HepG2 (cell line): Measurements from ENCODE around the gene IL22RA1. TPM values are rescaled to one million over a fixed set of nuclear protein-coding genes. Genes with fewer than 3 reads are reported as not detected.

Experiments
- ATAC-seq: fragments of 200-7000 bp; cut with Tn5 transposase; 3 replicates; pipeline ENCODE4 v1.9.1; 2020; ENCODE audit warnings: mild to moderate bottlenecking, moderate library complexity
- BruUV-seq: library from RNA; stranded (reverse); fragments of 400-500 nt; replicated peaks from 2 replicates; lab custom pipeline; 2021; lab: Mats Ljungman, UMichigan
- CTCF ChIA-PET: fragments of 300-600 bp; formaldehyde crosslinking; extraction: SDS; loops from one replicate; lab custom pipeline; 2021; ENCODE audit warnings: low total read pairs, inconsistent platforms, low intra/inter-chr PET ratio; lab: Yijun Ruan, JAX
- POLR2A ChIA-PET: fragments of 350-600 bp; sonication (Branson Sonifier 250); formaldehyde crosslinking; loops from one replicate; lab custom pipeline; 2020; ENCODE audit warnings: antibody characterized with exemption, inconsistent platforms; lab: Yijun Ruan, JAX
- DNase-seq: peaks from one replicate; pipeline ENCODE4 v3.0.0-alpha.2; 2015; ENCODE audit warnings: low spot score
- FAIRE-seq: peaks from 3 replicates; lab custom pipeline; 2011; peaks lifted over from hg19 to GRCh38; lab: Jason Lieb, UNC
- H2AFZ ChIP-seq: one replicate; pipeline ENCODE4 v1.6.1; 2011; ENCODE audit warnings: low read length, inconsistent platforms
- H3K27ac ChIP-seq: fragments of 300-600 bp; 3 replicates; pipeline ENCODE4 v1.8.0; 2011; ENCODE audit warnings: mixed run types, mild to moderate bottlenecking, mixed read lengths, low read length, inconsistent platforms; ENCODE audit not compliant: insufficient read depth; ENCODE audit errors: extremely low read length
- H3K27me3 ChIP-seq, 2 experiments: fragments of 200-600 bp in 1 of 2; 2 replicates in 1 of 2; 3 replicates in 1 of 2; pipeline versions ENCODE4 v1.6.0 to v1.8.0; 2011; ENCODE audit warnings: low read length in 2 of 2, mild to moderate bottlenecking in 2 of 2, moderate library complexity in 2 of 2, inconsistent platforms in 1 of 2; ENCODE audit not compliant: insufficient read depth in 2 of 2, control insufficient read depth in 1 of 2
- H3K36me3 ChIP-seq, 2 experiments: fragments of 200-600 bp in 1 of 2; replicated peaks in 1 of 2; 2 replicates in 1 of 2; 3 replicates in 1 of 2; pipeline versions ENCODE4 v1.5.1 to v1.8.0; 2011; ENCODE audit warnings: low read length in 2 of 2, inconsistent platforms in 1 of 2; ENCODE audit not compliant: insufficient read depth in 2 of 2, control insufficient read depth in 1 of 2
- H3K4me1 ChIP-seq: 2 replicates; pipeline ENCODE4 v1.5.1; 2012; ENCODE audit warnings: low read length, inconsistent platforms; ENCODE audit not compliant: insufficient read depth
- H3K4me2 ChIP-seq: 2 replicates; pipeline ENCODE4 v1.6.0; 2011; ENCODE audit warnings: low read depth, low read length, inconsistent platforms
- H3K4me3 ChIP-seq, 3 experiments: fragments of 200-600 bp in 1 of 3; sonication (generic), shearing (Covaris generic) in 1 of 3; replicated peaks in 1 of 3; 2 replicates each; pipeline ENCODE4 v1.5.1; 2011 to 2016; ENCODE audit warnings: low read length in 3 of 3, inconsistent platforms in 2 of 3, low read depth in 2 of 3, mild to moderate bottlenecking in 2 of 3, control low read depth in 1 of 3, mixed read lengths in 1 of 3; ENCODE audit not compliant: insufficient read depth in 1 of 3
- H3K79me2 ChIP-seq: one replicate; pipeline ENCODE4 v1.6.1; 2011; ENCODE audit warnings: low read length, inconsistent platforms; ENCODE audit not compliant: insufficient read depth
- H3K9ac ChIP-seq: 2 replicates; pipeline ENCODE4 v1.6.0; 2011; ENCODE audit warnings: mild to moderate bottlenecking, low read depth, low read length, inconsistent platforms; ENCODE audit not compliant: insufficient read depth
- H3K9me3 ChIP-seq: 2 replicates; pipeline ENCODE4 v1.5.1; 2012; ENCODE audit warnings: mild to moderate bottlenecking, low read length
- H4K20me1 ChIP-seq: 2 replicates; pipeline ENCODE4 v1.6.0; 2011; ENCODE audit warnings: inconsistent platforms, mild to moderate bottlenecking, low read length, moderate library complexity; ENCODE audit not compliant: insufficient read depth
- ADNP ChIP-seq: sonication (generic); formaldehyde crosslinking; IDR thresholded peaks from 2 replicates; pipeline ENCODE4 v1.4.0; 2020; ENCODE audit warnings: missing genetic modification reagents
- ATF5 ChIP-seq: sonication (generic); formaldehyde crosslinking; IDR thresholded peaks from 2 replicates; pipeline ENCODE4 v1.4.0; 2020; ENCODE audit warnings: mild to moderate bottlenecking, low read depth, missing genetic modification reagents
- CHD4 ChIP-seq: fragments of 200-600 bp; sonication (generic); IDR thresholded peaks from 2 replicates; pipeline ENCODE4 v1.7.0; 2017; ENCODE audit warnings: mild to moderate bottlenecking, low read length, borderline replicate concordance
- GATAD1 ChIP-seq: IDR thresholded peaks from 2 replicates; pipeline ENCODE4 v1.6.1; 2016; ENCODE audit warnings: missing genetic modification reagents, missing compliant biosample characterization
- HBP1 ChIP-seq: IDR thresholded peaks from 2 replicates; pipeline ENCODE4 v1.6.1; 2016; ENCODE audit warnings: low read depth, control low read depth
- KDM1A ChIP-seq: IDR thresholded peaks from 2 replicates; pipeline ENCODE4 v1.6.1; 2016; ENCODE audit warnings: missing compliant biosample characterization
- RCOR2 ChIP-seq: IDR thresholded peaks from 2 replicates; pipeline ENCODE4 v1.6.1; 2016; ENCODE audit warnings: missing biosample characterization, missing genetic modification reagents
- XRCC5 ChIP-seq: fragments of 200-400 bp; formaldehyde crosslinking; optimal IDR thresholded peaks from 2 replicates; pipeline ENCODE3; 2017; ENCODE audit warnings: mild to moderate bottlenecking, low read length
- ZBTB38 ChIP-seq: sonication (generic); formaldehyde crosslinking; IDR thresholded peaks from 2 replicates; pipeline ENCODE4 v1.5.1; 2020; ENCODE audit warnings: mild to moderate bottlenecking, missing genetic modification reagents
- ZMYM2 ChIP-seq: sonication (generic); formaldehyde crosslinking; IDR thresholded peaks from 2 replicates; pipeline ENCODE4 v1.8.0; 2022; ENCODE audit warnings: mild to moderate bottlenecking, missing genetic modification reagents
- ZMYM3 ChIP-seq: sonication (generic); formaldehyde crosslinking; IDR thresholded peaks from 2 replicates; pipeline ENCODE4 v1.5.1; 2020; ENCODE audit warnings: mild to moderate bottlenecking, missing genetic modification reagents
- ZNF12 ChIP-seq: sonication (generic); formaldehyde crosslinking; IDR thresholded peaks from 2 replicates; pipeline ENCODE4 v1.5.0; 2020; ENCODE audit warnings: missing genetic modification reagents
- ZNF138 ChIP-seq: sonication (generic); formaldehyde crosslinking; IDR thresholded peaks from 2 replicates; pipeline ENCODE4 v1.5.0; 2020; ENCODE audit warnings: mild to moderate bottlenecking, low read depth, missing genetic modification reagents
- ZNF503 ChIP-seq: sonication (generic); formaldehyde crosslinking; IDR thresholded peaks from 2 replicates; pipeline ENCODE4 v1.4.0; 2020; ENCODE audit warnings: missing genetic modification reagents
- ZNF576 ChIP-seq: sonication (generic); formaldehyde crosslinking; IDR thresholded peaks from 2 replicates; pipeline ENCODE4 v1.4.0; 2020; ENCODE audit warnings: mild to moderate bottlenecking, missing genetic modification reagents
- ZNF629 ChIP-seq: sonication (generic); formaldehyde crosslinking; conservative IDR thresholded peaks from 2 replicates; pipeline ENCODE4 v1.5.0; 2020; ENCODE audit warnings: missing genetic modification reagents
- ZNF792 ChIP-seq: IDR thresholded peaks from 2 replicates; pipeline ENCODE4 v1.6.1; 2016
- WGBS: methylation state at CpG from one replicate; pipeline ENCODE4 v1.1.6; 2017; ENCODE audit warnings: low lambda C conversion rate; 5-methylcytosine and 5-hydroxymethylcytosine counted together
- in situ Hi-C: cut with HindIII; loops from 2 replicates; pipeline ENCODE4 v1.10.0; 2017; ENCODE audit warnings: low pct_unique_long_range_greater_than_20kb; ENCODE audit not compliant: extremely low pct_ligation_motif_present
- intact Hi-C: fragments of 100-400 bp; cut with micrococcal nuclease; formaldehyde crosslinking; loops from one replicate; pipeline ENCODE4 v1.10.0; 2022; ENCODE audit not compliant: unreplicated experiment
- polyA plus RNA-seq, 8 experiments: library from polyadenylated mRNA; depleted of rRNA in 3 of 8; stranded (reverse) in 7 of 8; unstranded in 1 of 8; fragments of >200 nt; fragmentation: Illumina TruSeq in 4 of 8; extraction: Trizol in 4 of 8; gene quantifications; 2 replicates each; pipeline versions ENCODE4 v1.2.1 to v1.2.3, GENCODE V29; 2011 to 2016; ENCODE audit warnings: low read depth in 4 of 8, missing spikeins in 1 of 8, mixed read lengths in 1 of 8; ENCODE audit not compliant: insufficient read depth in 1 of 8
- total RNA-seq, 5 experiments: library from RNA; depleted of rRNA; stranded (reverse); fragments of >200 nt; fragmentation: Illumina TruSeq; extraction: Trizol; gene quantifications; 2 replicates each; pipeline ENCODE4 v1.2.3, GENCODE V29; 2016; ENCODE audit warnings: low read depth in 1 of 5

The IL22RA1 gene
- total and polyA plus RNA-seq, 2 of the 13 experiments (the other 11 are each of a cell fraction or from before 2014, with no cell fraction given): 4.4 to 10.2 TPM

- H3K36me3 ChIP-seq: no peaks in the 10 kb centered on the region; a peak in 1 of 5 replicates
- H3K27me3 ChIP-seq: peaks cover 0 to 1% of the 10 kb centered on the region in 2 experiments; a peak in 1 of 5 replicates
- intact Hi-C loops (no loop called here), in situ Hi-C loops (loop anchor here (5.0 kb wide), 1 partner anchor 37 kb away; no protein-coding TSS in a partner anchor)
- 30% methylated on average over 1 of the region's 1 CpG for WGBS
- H3K4me3 ChIP-seq: peak overlapping the region in 2 of 3 experiments; percentile 63 to 82; a peak in 5 of 6 replicates
- H2AFZ ChIP-seq: no peak overlapping the region
- no peak for FAIRE-seq
- POLR2A ChIA-PET: interaction anchor here (1.2 to 3.6 kb wide), 3 partner anchors 10 to 88 kb away, joined by 6 to 44 read pairs (median 10); partner anchors contain the start of gene IL22RA1
- BruUV-seq: no TSS peak
- H4K20me1 ChIP-seq: no peaks in the 10 kb centered on the region
- H3K9me3 ChIP-seq: no peaks in the 10 kb centered on the region
- peak overlapping the region; percentile 96 for H3K4me2 ChIP-seq
- H3K79me2 ChIP-seq: peaks cover 6% of the 10 kb centered on the region
- peak overlapping the region; percentile 70 for H3K27ac ChIP-seq
- peak overlapping the region; percentile 73 for H3K9ac ChIP-seq
- CTCF ChIA-PET: no interaction called here
- peak; percentile 84; the same call in 1 of the 2 replicates for TF ChIP-seq ZMYM3
- no peak for TF ChIP-seq ZNF576
- TF ChIP-seq CHD4: peak; percentile 95
- TF ChIP-seq XRCC5: no peak
- TF ChIP-seq ZMYM2: peak; percentile 46; the same call in 1 of the 2 replicates
- no peak for TF ChIP-seq GATAD1
- TF ChIP-seq ZNF792 (CRISPR knock-in tag): no peak
- 0 out of 2 replicates have a peak, but pooled peaks have one; percentile 1 for TF ChIP-seq ZNF12 (CRISPR knock-in tag)
- 0 out of 2 replicates have a peak, but pooled peaks have one; percentile 4 for TF ChIP-seq ATF5 (CRISPR knock-in tag)
- TF ChIP-seq ADNP: 0 out of 2 replicates have a peak, but pooled peaks have one; percentile 56
- no peak for TF ChIP-seq HBP1 (CRISPR knock-in tag)
- TF ChIP-seq KDM1A (CRISPR knock-in tag): peak; percentile 91; the same call in 1 of the 2 replicates
- TF ChIP-seq ZNF138 (CRISPR knock-in tag): no peak
- TF ChIP-seq ZNF629 (CRISPR knock-in tag): peak; percentile 95
- TF ChIP-seq ZBTB38: no peak
- 0 out of 2 replicates have a peak, but pooled peaks have one; percentile 16 for TF ChIP-seq ZNF503 (CRISPR knock-in tag)
- peak; percentile 69; the same call in 1 of the 2 replicates for TF ChIP-seq RCOR2 (CRISPR knock-in tag)
- H3K4me1 ChIP-seq: peaks cover 92% of the 10 kb centered on the region
- ATAC-seq: no peak
- DNase-seq: no peak
These were observed 33.8 kb downstream of the IL22RA1 start for GRCh38 chr1:24109166-24109483.
